GM21576 (cell line): ENCODE results near the gene PFDN1.

ENCODE experiments used
- ATAC-seq: cut with Tn5 transposase; IDR thresholded peaks from one replicate; pipeline ENCODE4 v1.9.1; 2021; ENCODE audit warnings: mild to moderate bottlenecking, moderate library complexity; ENCODE audit not compliant: unreplicated experiment

The PFDN1 gene

DNA sequence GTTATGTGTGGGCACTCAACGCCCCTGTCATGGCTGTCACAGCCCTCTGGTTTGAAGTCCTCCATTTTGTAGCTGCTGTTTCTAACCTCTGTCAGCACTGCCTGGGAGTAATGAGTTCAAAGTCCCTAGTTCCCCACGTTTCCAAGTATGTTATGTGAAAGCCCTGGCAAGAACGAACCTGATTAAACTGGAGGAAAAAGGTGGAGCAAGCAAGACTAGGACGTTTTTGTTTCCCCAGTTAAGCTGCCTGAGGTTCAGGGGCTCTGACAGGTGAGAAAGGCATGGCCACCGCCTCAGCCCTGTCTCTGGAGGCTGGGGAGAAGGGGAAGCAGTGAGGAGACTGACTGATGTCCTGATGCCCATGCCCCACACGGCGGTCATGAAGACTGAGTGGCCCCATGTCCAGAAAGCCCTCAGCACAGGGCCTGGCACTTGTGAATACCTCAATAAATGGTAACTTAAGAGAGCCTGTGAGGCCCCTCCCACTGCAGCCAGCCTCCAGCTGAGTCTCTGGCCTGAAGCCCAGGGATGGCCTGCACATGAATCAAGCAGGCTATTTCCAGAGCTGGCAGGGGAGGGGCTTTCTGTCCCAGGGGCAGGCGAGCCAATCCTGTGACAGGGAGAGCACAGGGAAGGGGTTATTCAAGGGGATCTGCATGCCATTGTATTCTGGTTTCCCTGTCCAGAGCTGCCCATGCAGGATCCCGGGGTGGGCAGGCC lies 61.8 kb downstream of the PFDN1 start:
- ATAC-seq: no peak

DNA sequence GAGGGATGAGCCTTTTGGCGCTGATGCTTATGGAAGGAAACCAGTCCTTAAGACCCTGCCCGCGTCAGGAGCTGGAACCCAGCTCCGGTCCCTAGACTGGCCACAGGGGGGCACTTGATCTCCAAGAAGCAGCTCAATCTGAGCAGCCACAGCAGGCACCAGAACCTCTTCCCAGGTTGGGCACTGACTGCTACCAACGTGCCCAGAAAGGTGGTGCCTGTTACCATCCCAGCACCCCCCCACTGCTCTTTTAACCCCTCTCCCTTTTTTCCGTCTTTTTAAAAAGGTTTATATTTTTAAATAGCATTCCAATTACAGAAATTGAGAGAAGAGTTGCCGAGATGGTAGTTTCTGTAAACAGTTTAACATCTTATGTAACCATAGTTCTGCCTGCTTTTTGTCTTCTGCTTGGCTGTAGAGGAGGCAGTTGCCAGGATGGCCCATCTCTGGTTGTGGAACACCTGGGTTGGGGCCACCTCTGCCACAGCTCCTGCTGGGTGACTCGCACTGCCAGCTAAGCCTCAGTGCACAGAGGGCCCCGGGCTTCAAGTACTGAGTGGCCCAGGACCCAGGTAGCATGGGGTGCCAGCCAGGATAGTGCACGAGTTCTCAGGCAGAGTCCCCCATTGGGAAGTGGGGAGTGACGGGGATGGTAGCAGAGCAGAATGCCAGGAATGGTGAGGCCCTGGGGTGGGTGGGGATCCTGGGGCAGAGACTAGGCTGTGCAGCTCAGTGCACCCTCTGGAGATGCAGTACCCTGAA lies 62.8 kb downstream of the PFDN1 start:
- peak; percentile 54 for ATAC-seq

- ATAC-seq: no peak
These were observed 63.4 kb downstream of the PFDN1 start for GRCh38 chr5:140239461-140239860.

DNA sequence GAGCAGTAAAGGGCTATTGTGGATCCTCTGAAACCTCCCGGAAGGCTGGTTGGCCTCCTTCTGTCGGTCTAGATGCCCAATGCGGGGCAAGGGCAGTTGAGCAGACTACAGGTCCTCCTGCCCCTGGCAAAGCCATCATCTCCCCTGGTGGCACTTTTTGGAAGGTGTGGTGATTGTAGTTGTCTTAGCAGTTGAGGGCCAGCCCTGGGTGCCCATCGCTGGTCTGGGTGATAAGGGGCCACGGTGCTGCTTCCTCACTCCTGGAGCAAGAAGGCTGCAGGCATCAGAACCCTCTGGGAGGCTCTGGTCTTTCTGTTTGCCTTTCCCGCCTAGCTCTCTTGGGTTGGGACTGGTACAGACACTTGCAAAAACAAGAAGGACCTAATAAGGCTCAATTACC lies 64.1 kb downstream of the PFDN1 start:
- ATAC-seq: no peak

- ATAC-seq: no peak
These were observed 65.9 kb downstream of the PFDN1 start for GRCh38 chr5:140236891-140237598.

GRCh38 chr5:140235791-140236551 lies 66.9 kb downstream of the PFDN1 start:
- ATAC-seq: no peak

DNA sequence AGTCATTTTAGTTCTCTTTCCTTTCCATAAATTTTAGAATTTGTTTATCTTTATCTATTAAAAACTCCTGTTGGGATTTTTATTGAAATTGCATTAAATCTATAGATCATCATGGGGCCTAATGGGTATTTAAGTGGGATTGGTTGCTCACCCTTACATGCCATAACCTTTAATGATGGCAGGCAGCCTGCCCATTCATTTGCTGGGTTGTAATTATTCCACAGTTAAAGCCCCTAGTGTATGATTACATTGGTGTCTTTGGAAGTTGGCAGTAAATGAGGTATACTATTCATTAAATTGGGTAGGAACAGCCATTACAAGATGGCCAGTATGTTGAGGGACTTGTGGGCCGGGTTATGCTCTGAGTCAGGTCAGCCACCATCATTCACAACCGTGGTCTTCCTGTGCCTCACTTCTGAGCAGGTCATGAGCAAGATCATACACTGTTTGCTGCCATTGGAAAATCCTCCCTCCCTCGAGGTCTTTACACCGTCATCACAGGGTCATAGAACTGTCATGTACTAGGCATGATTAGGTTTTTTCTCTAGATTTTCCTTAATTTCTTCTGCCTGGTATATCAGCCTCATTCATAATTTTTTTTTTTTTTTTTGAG lies 68.4 kb downstream of the PFDN1 start:
- no peak for ATAC-seq

GRCh38 chr5:140232731-140233130 lies 70.2 kb downstream of the PFDN1 start:
- no peak for ATAC-seq

GRCh38 chr5:140230373-140230772 lies 72.5 kb downstream of the PFDN1 start:
- ATAC-seq: no peak

DNA sequence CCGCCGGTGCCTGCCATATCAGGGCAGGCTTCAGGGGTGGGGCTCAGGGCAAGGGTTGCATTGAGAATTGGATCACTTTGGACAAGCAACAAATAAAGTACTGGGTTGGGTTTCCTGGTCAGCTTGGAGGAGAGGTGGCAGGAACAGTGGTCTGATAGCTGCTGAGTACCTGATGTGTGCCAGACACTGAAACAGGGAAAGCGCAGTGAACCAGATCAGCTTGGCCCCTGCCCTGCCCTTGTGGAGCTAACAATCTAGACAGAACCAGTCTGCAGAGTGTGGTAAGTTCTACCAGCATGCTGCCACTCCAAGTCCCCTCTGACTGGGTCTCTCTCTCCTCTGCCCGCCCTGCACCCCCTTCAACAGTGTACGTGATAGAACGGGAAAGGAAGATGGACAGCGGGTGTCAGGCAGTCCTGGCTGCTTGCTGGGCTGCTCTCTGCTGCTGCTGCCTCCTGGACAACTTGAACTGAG lies 74.5 kb downstream of the PFDN1 start:
- no peak for ATAC-seq

- ATAC-seq: no peak
These were observed 75.9 kb downstream of the PFDN1 start for GRCh38 chr5:140227046-140227445.

GRCh38 chr5:140225396-140225795 lies 77.5 kb downstream of the PFDN1 start:
- no peak for ATAC-seq

DNA sequence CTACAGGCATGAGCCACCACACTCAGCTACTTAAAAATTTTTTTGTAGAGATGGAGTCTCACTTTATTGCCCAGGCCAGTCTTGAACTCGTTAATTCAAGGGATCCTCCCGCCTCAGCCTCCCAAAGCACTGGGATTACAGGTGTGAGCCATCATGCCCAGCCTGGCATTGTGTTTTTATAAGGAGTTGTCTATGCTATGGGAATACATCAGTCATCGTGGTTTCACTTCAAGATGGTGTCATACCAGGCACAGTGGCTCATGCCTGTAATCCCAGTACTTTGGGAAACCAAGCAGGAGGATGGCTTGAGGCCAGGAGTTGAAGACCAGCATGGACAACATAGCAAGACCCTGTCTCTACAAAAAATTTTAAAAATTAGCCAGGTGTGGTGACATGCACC lies 78.2 kb downstream of the PFDN1 start:
- ATAC-seq: no peak

GRCh38 chr5:140223567-140223966 lies 79.3 kb downstream of the PFDN1 start:
- ATAC-seq: no peak

- ATAC-seq: no peak
These were observed 80.5 kb downstream of the PFDN1 start for GRCh38 chr5:140222416-140222815.

- no peak for ATAC-seq
These were observed 81.1 kb downstream of the PFDN1 start for GRCh38 chr5:140221697-140222223.

DNA sequence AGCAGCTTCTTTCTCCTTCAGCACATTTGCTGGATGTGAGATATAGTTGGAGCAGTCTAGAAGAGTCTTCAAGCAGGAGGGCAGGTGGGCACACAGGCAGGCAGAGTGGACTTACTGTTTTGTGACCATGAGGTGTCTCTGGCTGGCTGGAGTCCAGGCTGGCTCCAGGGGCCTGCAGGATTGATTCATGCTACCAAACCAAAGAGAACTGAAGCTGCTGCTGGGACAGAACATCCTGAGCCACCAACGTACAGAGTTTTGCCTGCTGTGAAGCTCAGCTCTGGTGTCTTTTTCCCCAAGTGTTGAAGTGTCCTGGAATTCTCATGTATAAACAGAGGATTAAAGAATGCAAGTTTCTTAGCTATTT lies 82.2 kb downstream of the PFDN1 start:
- ATAC-seq: no peak

GRCh38 chr5:140220032-140220697 lies 82.7 kb downstream of the PFDN1 start:
- ATAC-seq: peak; percentile 53

DNA sequence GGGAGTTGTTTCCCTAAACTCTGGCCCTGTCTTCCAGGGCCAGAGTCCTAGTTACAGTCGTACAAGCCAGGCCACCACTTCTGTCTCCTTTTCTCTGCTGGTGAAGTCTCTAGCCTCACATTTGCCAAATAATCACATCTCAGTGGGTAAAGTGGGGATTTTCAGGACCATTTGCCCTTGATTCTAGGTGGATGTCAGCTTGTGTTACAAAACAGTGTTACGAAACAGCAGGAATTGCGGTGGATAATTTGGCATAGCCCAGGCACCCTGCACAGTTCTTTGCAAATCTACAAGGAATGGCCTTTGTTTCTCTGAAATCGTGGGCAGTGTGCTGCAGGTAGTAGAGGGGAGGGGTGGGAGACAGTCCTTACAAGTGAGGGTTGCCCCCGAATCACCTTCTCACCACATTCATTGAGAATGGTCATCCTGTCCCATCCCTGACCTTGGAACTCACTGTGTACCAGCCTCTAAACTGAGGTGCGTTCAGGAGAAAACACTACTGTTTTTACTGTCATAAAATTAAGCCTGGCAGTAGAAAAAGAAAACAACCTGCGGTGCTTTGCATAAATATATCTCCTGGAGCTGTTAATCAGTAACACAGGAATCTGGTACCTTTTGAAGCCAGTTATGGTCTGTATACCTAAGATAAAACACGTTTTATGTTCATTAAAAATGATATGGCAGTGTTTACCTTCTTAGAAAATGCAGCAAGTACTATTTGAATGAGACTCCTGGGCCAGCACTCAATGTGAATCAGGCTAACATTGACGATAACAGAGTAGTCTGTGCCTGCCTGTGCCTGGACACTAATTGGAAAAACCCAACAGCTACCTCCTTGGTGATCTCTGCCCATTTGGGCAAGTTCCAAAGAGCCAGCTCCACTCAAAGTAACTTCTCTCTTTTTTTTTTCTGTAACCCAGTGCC lies 83.6 kb downstream of the PFDN1 start:
- ATAC-seq: no peak
